HEK293T (cell line): ENCODE results near the gene PDPN.

Experiments used
- CTCF ChIA-PET: fragments of 350-600 bp; formaldehyde crosslinking; extraction: SDS; loops from one replicate; lab custom pipeline; 2021; ENCODE audit warnings: antibody characterized with exemption, inconsistent platforms; lab: Yijun Ruan, JAX
- POLR2A ChIA-PET: fragments of 350-600 bp; formaldehyde crosslinking; extraction: SDS; loops from one replicate; lab custom pipeline; 2020; ENCODE audit warnings: antibody characterized with exemption, inconsistent platforms; lab: Yijun Ruan, JAX
- DNase-seq: peaks from one replicate; pipeline ENCODE4 v3.0.0; 2012; ENCODE audit warnings: mixed read lengths; ENCODE audit errors: extremely low spot score
- ARNT ChIP-seq: fragments of 450-650 bp; IDR thresholded peaks from 2 replicates; pipeline ENCODE4 v1.6.1; 2017; ENCODE audit warnings: mild to moderate bottlenecking
- BHLHE40 ChIP-seq: fragments of 450-650 bp; IDR thresholded peaks from 2 replicates; pipeline ENCODE4 v1.6.1; 2016; ENCODE audit warnings: mild to moderate bottlenecking, moderate library complexity, borderline replicate concordance
- CTBP1 ChIP-seq: fragments of 450-650 bp; IDR thresholded peaks from 2 replicates; pipeline ENCODE4 v1.6.1; 2016; ENCODE audit warnings: borderline replicate concordance
- ELF4 ChIP-seq: fragments of 450-650 bp; IDR thresholded peaks from 2 replicates; pipeline ENCODE4 v1.6.1; 2017; ENCODE audit warnings: antibody characterized with exemption
- FOXA1 ChIP-seq: fragments of 450-650 bp; IDR thresholded peaks from 2 replicates; pipeline ENCODE4 v1.6.1; 2016; ENCODE audit warnings: mild to moderate bottlenecking
- FOXK2 ChIP-seq: fragments of 450-650 bp; IDR thresholded peaks from 2 replicates; pipeline ENCODE4 v1.6.1; 2016; ENCODE audit warnings: mild to moderate bottlenecking
- FOXM1 ChIP-seq: fragments of 450-650 bp; IDR thresholded peaks from 2 replicates; pipeline ENCODE4 v1.6.1; 2017; ENCODE audit warnings: mild to moderate bottlenecking, borderline replicate concordance
- HDGF ChIP-seq: fragments of 450-650 bp; IDR thresholded peaks from 2 replicates; pipeline ENCODE4 v1.6.1; 2017; ENCODE audit warnings: antibody characterized with exemption, borderline replicate concordance
- L3MBTL2 ChIP-seq: fragments of 450-650 bp; conservative IDR thresholded peaks from 2 replicates; pipeline ENCODE4 v1.6.1; 2016; ENCODE audit warnings: mild to moderate bottlenecking
- LEF1 ChIP-seq: fragments of 450-650 bp; IDR thresholded peaks from 2 replicates; pipeline ENCODE4 v1.6.1; 2017; ENCODE audit warnings: mild to moderate bottlenecking, borderline replicate concordance
- NFRKB ChIP-seq: fragments of 450-650 bp; IDR thresholded peaks from 2 replicates; pipeline ENCODE4 v1.6.1; 2016; ENCODE audit warnings: mild to moderate bottlenecking, moderate library complexity
- PKNOX1 ChIP-seq: fragments of 450-650 bp; IDR thresholded peaks from 2 replicates; pipeline ENCODE4 v1.6.1; 2016
- SP1 ChIP-seq: fragments of 450-650 bp; IDR thresholded peaks from 2 replicates; pipeline ENCODE4 v1.6.1; 2017
- SUZ12 ChIP-seq: fragments of 450-650 bp; IDR thresholded peaks from 2 replicates; pipeline ENCODE4 v1.6.1; 2016; ENCODE audit warnings: mild to moderate bottlenecking
- TARDBP ChIP-seq: fragments of 450-650 bp; IDR thresholded peaks from 2 replicates; pipeline ENCODE4 v1.6.1; 2016
- ZNF384 ChIP-seq: fragments of 450-650 bp; IDR thresholded peaks from 2 replicates; pipeline ENCODE4 v1.6.1; 2016

The PDPN gene

GRCh38 chr1:13573586-13573985 lies 10.0 kb upstream of the PDPN start:
- DNase-seq: no peak
- ChIA-PET POLR2A (no interaction called here), CTCF (no interaction called here)
- TF ChIP-seq FOXM1: no peak
- TF ChIP-seq PKNOX1: no peak
- no peak for TF ChIP-seq BHLHE40
- TF ChIP-seq SUZ12: no peak
- no peak for TF ChIP-seq TARDBP
- TF ChIP-seq FOXK2: no peak
- TF ChIP-seq HDGF: no peak
- TF ChIP-seq ZNF384: no peak
- TF ChIP-seq ARNT: no peak

GRCh38 chr1:13576926-13577325 lies 6.7 kb upstream of the PDPN start:
- no peak for DNase-seq
- POLR2A ChIA-PET: no interaction called here
- CTCF ChIA-PET: no interaction called here
- no peak for TF ChIP-seq HDGF
- no peak for TF ChIP-seq ZNF384
- TF ChIP-seq TARDBP: no peak
- no peak for TF ChIP-seq PKNOX1
- no peak for TF ChIP-seq SP1
- TF ChIP-seq FOXK2: no peak
- no peak for TF ChIP-seq FOXM1
- TF ChIP-seq ARNT: no peak
- no peak for TF ChIP-seq FOXA1
- no peak for TF ChIP-seq BHLHE40
- no peak for TF ChIP-seq LEF1
- no peak for TF ChIP-seq SUZ12
- no peak for TF ChIP-seq ELF4
- no peak for TF ChIP-seq NFRKB
- TF ChIP-seq L3MBTL2: no peak

GRCh38 chr1:13577846-13578245 lies 5.8 kb upstream of the PDPN start:
- no peak for TF ChIP-seq FOXM1
- no peak for TF ChIP-seq ARNT
- no peak for TF ChIP-seq SP1
- TF ChIP-seq FOXA1: no peak
- no peak for TF ChIP-seq SUZ12
- TF ChIP-seq HDGF: no peak
- no peak for TF ChIP-seq FOXK2
- TF ChIP-seq PKNOX1: no peak
- TF ChIP-seq LEF1: no peak
- TF ChIP-seq ZNF384: no peak
- TF ChIP-seq ELF4: no peak
- no peak for TF ChIP-seq BHLHE40
- no peak for TF ChIP-seq TARDBP
- TF ChIP-seq CTBP1: no peak
- TF ChIP-seq NFRKB: no peak
- TF ChIP-seq L3MBTL2: no peak
- CTCF ChIA-PET: no interaction called here
- peak; percentile 4 for DNase-seq
- POLR2A ChIA-PET: no interaction called here

GRCh38 chr1:13581446-13581845 lies 2.2 kb upstream of the PDPN start:
- no peak for DNase-seq
- TF ChIP-seq FOXA1: no peak
- no peak for TF ChIP-seq CTBP1
- TF ChIP-seq ZNF384: no peak
- TF ChIP-seq PKNOX1: no peak
- no peak for TF ChIP-seq NFRKB
- no peak for TF ChIP-seq L3MBTL2
- TF ChIP-seq HDGF: no peak
- TF ChIP-seq FOXK2: no peak
- CTCF ChIA-PET: interaction anchor here (0.6 to 1.6 kb wide), 2 partner anchors 11 to 1372 kb away, joined by 4 to 5 read pairs; no protein-coding TSS in a partner anchor
- POLR2A ChIA-PET: no interaction called here

GRCh38 chr1:13582713-13583443 lies 754 bp upstream of the PDPN start:
- TF ChIP-seq L3MBTL2 (no peak), TARDBP (no peak), FOXA1 (no peak), NFRKB (no peak)
- POLR2A ChIA-PET: no interaction called here
- DNase-seq: no peak
- CTCF ChIA-PET: interaction anchor here (1.0 to 1.6 kb wide), 2 partner anchors 12 to 17 kb away, joined by 3 to 4 read pairs; no protein-coding TSS in a partner anchor
